ENCODE measurements around the gene KAZN.

KAZN gene

GRCh38 chr1:14738235-14738634 is 139.8 kb downstream of the KAZN start:
- no peak for TF ChIP-seq FOXK2 (IDR thresholded peaks at IDR 0.05)
- no peak for TF ChIP-seq SP1 (IDR thresholded peaks at IDR 0.05)
- TF ChIP-seq SUZ12 (IDR thresholded peaks at IDR 0.05), result no peak
- no peak for TF ChIP-seq ZNF384 (IDR thresholded peaks at IDR 0.05)
- no peak for TF ChIP-seq ELF4 (IDR thresholded peaks at IDR 0.05)
- no peak for TF ChIP-seq HDGF (IDR thresholded peaks at IDR 0.05; ENCODE audit: borderline replicate concordance)
- TF ChIP-seq PKNOX1 (IDR thresholded peaks at IDR 0.05), result no peak
- no peak for TF ChIP-seq ARNT (IDR thresholded peaks at IDR 0.05)
- TF ChIP-seq TARDBP (IDR thresholded peaks at IDR 0.05), result no peak
- TF ChIP-seq FOXM1 (IDR thresholded peaks at IDR 0.05; ENCODE audit: borderline replicate concordance), result no peak
- no peak for TF ChIP-seq FOXA1 (IDR thresholded peaks at IDR 0.05)
- no peak for TF ChIP-seq NFRKB (IDR thresholded peaks at IDR 0.05)
- TF ChIP-seq L3MBTL2 (conservative IDR thresholded peaks at IDR 0.05), result no peak
- no peak for TF ChIP-seq LEF1 (IDR thresholded peaks at IDR 0.05; ENCODE audit: borderline replicate concordance)
- no peak for TF ChIP-seq CTBP1 (IDR thresholded peaks at IDR 0.05; ENCODE audit: borderline replicate concordance)
- no peak for TF ChIP-seq BHLHE40 (IDR thresholded peaks at IDR 0.05; ENCODE audit: borderline replicate concordance)
- POLR2A ChIA-PET, result no interaction called here
- CTCF ChIA-PET, result no interaction called here
- DNase-seq (ENCODE audit: extremely low spot score), result no peak

- DNase-seq (ENCODE audit: extremely low spot score), result no peak
- ChIA-PET CTCF (interaction anchor here (1.0 kb wide), 1 partner anchor 15 kb away, joined by 3 read pairs; no protein-coding TSS in a partner anchor), POLR2A (no interaction called here)
- TF ChIP-seq TARDBP (IDR thresholded peaks at IDR 0.05) (no peak), HDGF (IDR thresholded peaks at IDR 0.05; ENCODE audit: borderline replicate concordance) (no peak), ARNT (IDR thresholded peaks at IDR 0.05) (no peak), FOXA1 (IDR thresholded peaks at IDR 0.05) (no peak), FOXK2 (IDR thresholded peaks at IDR 0.05) (no peak), SP1 (IDR thresholded peaks at IDR 0.05) (no peak), ZNF384 (IDR thresholded peaks at IDR 0.05) (no peak), FOXM1 (IDR thresholded peaks at IDR 0.05; ENCODE audit: borderline replicate concordance) (no peak)
These were observed 140.2 kb downstream of the KAZN start for GRCh38 chr1:14738647-14739046.

GRCh38 chr1:14739082-14739832 is 140.8 kb downstream of the KAZN start:
- CTCF ChIA-PET, result interaction anchor here (0.7 to 1.0 kb wide), 2 partner anchors 16 to 332 kb away, joined by 3 to 4 read pairs; no protein-coding TSS in a partner anchor
- TF ChIP-seq SUZ12 (IDR thresholded peaks at IDR 0.05), result no peak
- TF ChIP-seq HDGF (IDR thresholded peaks at IDR 0.05; ENCODE audit: borderline replicate concordance), result no peak
- no peak for TF ChIP-seq CTBP1 (IDR thresholded peaks at IDR 0.05; ENCODE audit: borderline replicate concordance)
- TF ChIP-seq FOXK2 (IDR thresholded peaks at IDR 0.05), result no peak
- TF ChIP-seq ZNF384 (IDR thresholded peaks at IDR 0.05), result no peak
- no peak for TF ChIP-seq LEF1 (IDR thresholded peaks at IDR 0.05; ENCODE audit: borderline replicate concordance)
- no peak for TF ChIP-seq FOXM1 (IDR thresholded peaks at IDR 0.05; ENCODE audit: borderline replicate concordance)
- TF ChIP-seq FOXA1 (IDR thresholded peaks at IDR 0.05), result no peak
- TF ChIP-seq ELF4 (IDR thresholded peaks at IDR 0.05), result no peak
- no peak for TF ChIP-seq SP1 (IDR thresholded peaks at IDR 0.05)
- no peak for TF ChIP-seq PKNOX1 (IDR thresholded peaks at IDR 0.05)
- TF ChIP-seq BHLHE40 (IDR thresholded peaks at IDR 0.05; ENCODE audit: borderline replicate concordance), result no peak
- TF ChIP-seq ARNT (IDR thresholded peaks at IDR 0.05), result no peak
- no peak for TF ChIP-seq NFRKB (IDR thresholded peaks at IDR 0.05)
- TF ChIP-seq L3MBTL2 (conservative IDR thresholded peaks at IDR 0.05), result no peak
- TF ChIP-seq TARDBP (IDR thresholded peaks at IDR 0.05), result no peak
- no peak for DNase-seq (ENCODE audit: extremely low spot score)
- POLR2A ChIA-PET, result no interaction called here

- CTCF ChIA-PET, result no interaction called here
- TF ChIP-seq LEF1 (IDR thresholded peaks at IDR 0.05; ENCODE audit: borderline replicate concordance) (no peak), HDGF (IDR thresholded peaks at IDR 0.05; ENCODE audit: borderline replicate concordance) (no peak)
- POLR2A ChIA-PET, result no interaction called here
- DNase-seq (ENCODE audit: extremely low spot score), result no peak
These were observed 141.5 kb downstream of the KAZN start for GRCh38 chr1:14740016-14740415.

- DNase-seq (ENCODE audit: extremely low spot score), result no peak
- ChIA-PET POLR2A (no interaction called here), CTCF (no interaction called here)
- TF ChIP-seq CTBP1 (IDR thresholded peaks at IDR 0.05; ENCODE audit: borderline replicate concordance) (no peak), SP1 (IDR thresholded peaks at IDR 0.05) (no peak), PKNOX1 (IDR thresholded peaks at IDR 0.05) (no peak), LEF1 (IDR thresholded peaks at IDR 0.05; ENCODE audit: borderline replicate concordance) (no peak), FOXM1 (IDR thresholded peaks at IDR 0.05; ENCODE audit: borderline replicate concordance) (no peak), BHLHE40 (IDR thresholded peaks at IDR 0.05; ENCODE audit: borderline replicate concordance) (no peak), NFRKB (IDR thresholded peaks at IDR 0.05) (no peak), ELF4 (IDR thresholded peaks at IDR 0.05) (no peak), SUZ12 (IDR thresholded peaks at IDR 0.05) (no peak)
These were observed 142.6 kb downstream of the KAZN start for GRCh38 chr1:14741082-14741481.

GRCh38 chr1:14741532-14741931 is 143.0 kb downstream of the KAZN start:
- no peak for TF ChIP-seq TARDBP (IDR thresholded peaks at IDR 0.05)
- POLR2A ChIA-PET, result no interaction called here
- CTCF ChIA-PET, result no interaction called here
- DNase-seq (ENCODE audit: extremely low spot score), result no peak

All from HEK293T (cell line).